SJCRH30 (cell line): ENCODE results near the gene ANXA2. TPM values are rescaled to one million over a fixed set of nuclear protein-coding genes. Genes with fewer than 3 reads are reported as not detected.

Source experiments
- DNase-seq, 2 experiments: peaks; one replicate each; pipeline ENCODE4 v3.0.0-alpha.2; 2015 to 2020
- H3K27ac ChIP-seq: fragments of 250-450 bp; sonication (Bioruptor Pico); 2 replicates; pipeline ENCODE4 v1.5.1; 2020; ENCODE audit warnings: mild to moderate bottlenecking, moderate library complexity
- H3K27me3 ChIP-seq: fragments of 250-450 bp; sonication (Bioruptor Pico); 2 replicates; pipeline ENCODE4 v1.5.1; 2020; ENCODE audit warnings: mild to moderate bottlenecking, moderate library complexity
- H3K36me3 ChIP-seq: fragments of 250-450 bp; sonication (Bioruptor Pico); 2 replicates; pipeline ENCODE4 v1.5.1; 2020; ENCODE audit warnings: mild to moderate bottlenecking, moderate library complexity
- H3K4me1 ChIP-seq: fragments of 250-450 bp; sonication (Bioruptor Pico); 2 replicates; pipeline ENCODE4 v1.5.1; 2020; ENCODE audit warnings: mild to moderate bottlenecking, moderate library complexity
- H3K4me3 ChIP-seq: fragments of 250-450 bp; sonication (Bioruptor Pico); 2 replicates; pipeline ENCODE4 v1.5.1; 2020; ENCODE audit warnings: mild to moderate bottlenecking, moderate library complexity
- H3K9me3 ChIP-seq: fragments of 250-450 bp; sonication (Bioruptor Pico); replicated peaks from 2 replicates; pipeline ENCODE4 v1.5.1; 2020; ENCODE audit warnings: mild to moderate bottlenecking, moderate library complexity
- total RNA-seq: library from RNA; depleted of rRNA; stranded (reverse); fragments of >200 nt; shearing (Covaris generic); gene quantifications from 2 replicates; pipeline ENCODE4 v1.2.3, GENCODE V29; 2014

The ANXA2 gene
- total RNA-seq, 1 experiment from 2014 or later: 243 TPM

GRCh38 chr15:60399931-60400330, 2.1 kb upstream of the ANXA2 start:
- no peaks in the 10 kb centered on the region for H3K27me3 ChIP-seq
- DNase-seq: no peak
- H3K36me3 ChIP-seq: 0 out of 2 replicates have a peak, but pooled peaks cover 6% of the 10 kb centered on the region
- no peak overlapping the region; the same call in 1 of the 2 replicates for H3K4me3 ChIP-seq
- peak overlapping the region; percentile 95 for H3K27ac ChIP-seq
- H3K4me1 ChIP-seq: peaks cover 39% of the 10 kb centered on the region
- no peaks in the 10 kb centered on the region for H3K9me3 ChIP-seq

DNA sequence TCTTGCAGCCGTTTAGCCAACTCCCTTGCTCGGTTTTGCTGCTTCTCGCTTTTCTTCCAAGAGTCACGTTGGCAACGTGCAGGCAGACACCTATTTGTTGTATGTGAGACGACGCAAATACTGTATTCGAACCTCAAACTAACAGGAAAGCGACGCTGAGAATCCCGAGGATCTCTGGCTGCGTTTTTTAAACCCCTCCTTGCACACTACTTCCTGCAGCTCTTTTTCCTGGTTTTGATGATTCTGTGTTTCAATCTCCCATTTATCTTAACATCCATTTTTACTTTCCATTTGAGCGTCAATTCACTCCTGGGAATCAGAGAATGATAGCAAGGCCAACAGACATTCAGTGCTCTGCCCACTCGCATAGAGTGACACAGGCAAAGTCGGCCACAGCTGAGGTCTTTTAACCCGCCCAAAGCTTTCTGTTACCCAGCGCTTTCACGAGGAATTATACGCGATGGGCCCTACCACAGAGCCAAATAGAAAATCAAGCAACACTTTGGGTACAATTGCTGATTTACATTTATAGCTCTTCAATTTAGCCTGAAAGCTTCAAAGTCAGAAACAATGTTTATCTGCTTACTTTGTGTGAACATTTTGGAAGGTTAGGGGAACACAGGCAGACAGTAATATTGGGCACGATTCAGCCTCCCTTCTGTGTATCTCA, 1.6 kb upstream of the ANXA2 start:
- Histone ChIP-seq H3K36me3 (0 out of 2 replicates have a peak, but pooled peaks cover 6% of the 10 kb centered on the region), H3K4me3 (peak overlapping the region; percentile 91), H3K4me1 (peaks cover 42% of the 10 kb centered on the region), H3K27me3 (no peaks in the 10 kb centered on the region), H3K9me3 (no peaks in the 10 kb centered on the region), H3K27ac (peak overlapping the region; percentile 95)
- peak in 1 of 2 experiments; percentile 30 for DNase-seq

DNA sequence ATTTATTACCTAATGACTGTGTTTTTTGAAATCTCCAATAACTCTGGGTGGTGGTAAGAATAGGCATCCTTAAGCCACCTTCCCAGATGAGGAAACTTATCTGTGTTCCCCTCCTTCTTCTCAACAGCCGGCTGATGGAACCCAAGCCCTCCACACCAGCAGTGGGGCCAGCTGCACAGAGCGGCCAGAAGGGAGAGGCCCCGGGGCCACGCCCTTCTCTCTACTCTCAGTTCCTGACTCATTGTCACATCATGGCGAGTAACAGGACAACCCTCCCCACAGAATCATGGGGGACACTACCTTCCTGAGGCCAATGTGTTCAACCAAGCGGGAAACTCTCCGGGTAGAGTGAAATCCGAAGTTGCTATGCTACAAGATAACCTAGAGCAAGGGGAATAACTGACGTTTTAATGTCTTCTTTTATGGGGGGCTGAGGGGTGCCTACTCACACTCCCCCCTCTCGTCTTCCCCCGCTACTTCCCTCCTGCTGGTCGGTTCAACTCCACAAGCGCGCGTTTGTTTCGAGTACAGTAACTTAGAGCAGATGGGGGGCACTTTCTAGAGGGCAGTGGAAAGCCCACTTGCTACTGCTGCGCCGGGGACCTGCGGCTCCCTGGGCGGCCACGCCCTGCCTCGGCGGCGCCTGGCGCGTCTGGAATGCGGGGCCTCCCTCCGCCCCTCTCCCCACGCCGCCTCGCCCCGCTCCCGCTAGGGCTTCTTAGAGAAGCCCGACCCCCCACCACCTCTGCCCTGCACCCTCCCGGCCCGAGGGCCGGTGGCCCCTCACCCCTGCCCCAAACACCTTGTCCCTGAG, 621 bp downstream of the ANXA2 start:
- peaks cover 13% of the 10 kb centered on the region; the same call in 1 of the 2 replicates for H3K36me3 ChIP-seq
- peaks cover 55% of the 10 kb centered on the region for H3K4me1 ChIP-seq
- H3K27ac ChIP-seq: peak overlapping the region; percentile 95
- peak overlapping the region; percentile 91 for H3K4me3 ChIP-seq
- peak; percentile 78 to 82 for DNase-seq
- no peaks in the 10 kb centered on the region for H3K9me3 ChIP-seq
- H3K27me3 ChIP-seq: no peaks in the 10 kb centered on the region

DNA sequence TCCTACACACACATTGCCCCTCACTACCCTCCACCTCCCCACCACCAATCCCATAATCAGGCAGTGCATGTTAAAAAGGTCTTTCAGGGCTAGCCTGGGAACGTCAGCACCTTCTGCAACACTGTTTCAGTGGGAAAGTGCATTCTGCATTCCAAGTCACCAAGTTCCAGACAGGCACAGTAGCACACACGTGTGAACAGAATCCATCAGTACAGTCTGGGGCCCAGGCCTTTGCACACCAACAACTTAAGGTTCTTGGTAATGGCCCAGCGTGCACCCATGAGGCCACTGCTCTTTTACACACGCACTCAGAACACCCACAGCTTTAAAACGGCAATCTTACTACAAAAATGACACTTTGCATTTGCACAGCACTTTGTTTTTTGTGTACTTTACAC, 1.2 kb downstream of the ANXA2 start:
- H3K4me1 ChIP-seq: peaks cover 56% of the 10 kb centered on the region
- H3K27ac ChIP-seq: peak overlapping the region; percentile 95; the same call in 1 of the 2 replicates
- peaks cover 16% of the 10 kb centered on the region; the same call in 1 of the 2 replicates for H3K36me3 ChIP-seq
- H3K4me3 ChIP-seq: peak overlapping the region; percentile 91
- DNase-seq: no peak
- no peaks in the 10 kb centered on the region for H3K9me3 ChIP-seq
- no peaks in the 10 kb centered on the region for H3K27me3 ChIP-seq

DNA sequence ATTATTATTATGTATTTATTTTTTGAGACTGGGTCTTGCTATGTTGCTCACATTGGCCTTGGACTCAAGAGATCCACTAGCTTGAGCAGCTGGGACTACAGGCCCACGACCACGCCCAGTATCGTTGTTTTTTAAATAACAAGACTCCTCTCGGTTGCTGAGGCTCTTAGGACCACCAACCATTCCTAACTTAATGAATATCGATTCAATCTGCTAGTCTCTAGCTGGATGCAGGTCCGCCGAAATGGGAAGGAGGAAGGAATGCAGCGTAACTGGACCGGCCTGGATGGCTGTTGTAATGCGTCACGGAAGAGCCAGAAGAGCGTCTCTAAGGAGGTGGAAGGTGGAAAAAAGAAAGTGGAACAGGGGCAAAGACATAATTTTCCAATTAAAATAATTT, 1.7 kb downstream of the ANXA2 start:
- no peak for DNase-seq
- Histone ChIP-seq H3K4me3 (peak overlapping the region; percentile 91), H3K27me3 (no peaks in the 10 kb centered on the region), H3K4me1 (peaks cover 59% of the 10 kb centered on the region), H3K36me3 (peaks cover 16% of the 10 kb centered on the region; the same call in 1 of the 2 replicates), H3K27ac (no peak overlapping the region), H3K9me3 (no peaks in the 10 kb centered on the region)

GRCh38 chr15:60395276-60396011, 2.3 kb downstream of the ANXA2 start:
- Histone ChIP-seq H3K27ac (no peak overlapping the region), H3K9me3 (no peaks in the 10 kb centered on the region), H3K36me3 (peaks cover 16% of the 10 kb centered on the region; the same call in 1 of the 2 replicates), H3K4me3 (no peak overlapping the region), H3K27me3 (no peaks in the 10 kb centered on the region), H3K4me1 (peaks cover 65% of the 10 kb centered on the region)
- DNase-seq: no peak

DNA sequence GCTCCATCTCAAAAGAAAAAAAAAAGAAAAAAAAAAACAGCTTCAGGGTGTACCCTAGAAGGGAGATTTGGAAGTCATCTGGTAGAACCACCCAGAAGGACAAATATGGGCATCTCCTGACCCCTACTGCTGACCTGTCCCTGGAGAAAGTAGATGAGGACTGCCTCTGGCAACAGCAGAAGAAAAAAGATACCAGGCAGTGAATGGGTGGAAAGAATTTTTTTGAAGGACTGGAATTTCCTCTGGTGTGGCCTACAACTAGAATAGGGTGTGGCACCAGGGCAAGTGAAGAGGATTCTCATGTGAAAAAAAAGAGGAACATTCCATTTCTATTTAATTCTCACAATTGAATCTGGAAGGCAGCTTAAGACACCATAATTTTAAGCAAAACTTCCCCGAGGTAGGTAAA, 3.1 kb downstream of the ANXA2 start:
- no peak for DNase-seq
- H3K36me3 ChIP-seq: peaks cover 16% of the 10 kb centered on the region; the same call in 1 of the 2 replicates
- H3K27me3 ChIP-seq: no peaks in the 10 kb centered on the region
- no peak overlapping the region for H3K4me3 ChIP-seq
- H3K27ac ChIP-seq: no peak overlapping the region
- no peaks in the 10 kb centered on the region for H3K9me3 ChIP-seq
- peaks cover 63% of the 10 kb centered on the region for H3K4me1 ChIP-seq

DNA sequence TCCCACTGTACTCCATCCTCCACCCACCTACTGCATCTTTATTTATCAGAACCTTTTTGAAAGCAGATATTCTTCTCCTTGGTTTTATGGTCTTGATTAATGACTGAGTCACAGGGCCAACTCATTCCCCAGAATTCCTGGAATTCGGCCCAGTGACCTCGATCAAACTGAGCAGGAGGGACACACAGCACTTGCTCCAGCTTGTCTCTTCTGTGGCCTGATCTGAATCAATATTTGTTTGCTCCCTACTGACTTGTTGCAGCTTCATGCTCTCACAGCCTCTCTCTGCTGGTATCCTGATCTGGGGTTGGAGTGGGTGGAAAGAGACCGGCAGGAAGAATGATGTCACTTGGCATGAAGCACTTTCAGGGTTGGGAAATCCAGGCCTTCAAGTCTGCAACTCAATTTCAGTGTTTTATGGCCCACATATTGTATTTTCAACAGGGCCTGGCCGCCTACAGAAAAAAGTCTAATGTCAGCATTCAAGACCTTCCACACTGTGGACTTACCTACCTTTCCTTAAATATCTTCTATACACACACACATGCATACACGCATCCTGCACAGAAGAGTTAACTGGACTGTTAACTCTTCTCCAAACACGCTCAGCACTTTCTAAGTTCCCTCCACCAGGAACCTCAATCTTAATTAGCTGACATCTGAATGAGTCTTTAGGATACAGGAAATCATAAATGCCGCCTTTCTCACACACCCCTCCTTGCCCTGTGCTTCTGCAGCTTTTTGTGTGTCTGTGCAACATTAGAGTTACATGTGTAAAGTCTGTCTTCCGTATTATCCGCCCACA, 4.6 kb downstream of the ANXA2 start:
- Histone ChIP-seq H3K36me3 (peaks cover 19% of the 10 kb centered on the region; the same call in 1 of the 2 replicates), H3K27me3 (no peaks in the 10 kb centered on the region), H3K9me3 (no peaks in the 10 kb centered on the region), H3K27ac (peak overlapping the region; percentile 82), H3K4me3 (no peak overlapping the region), H3K4me1 (peaks cover 63% of the 10 kb centered on the region)
- peak; percentile 72 for DNase-seq

- Histone ChIP-seq H3K9me3 (no peaks in the 10 kb centered on the region), H3K27me3 (no peaks in the 10 kb centered on the region), H3K4me3 (no peak overlapping the region), H3K4me1 (peaks cover 63% of the 10 kb centered on the region), H3K36me3 (peaks cover 19% of the 10 kb centered on the region; the same call in 1 of the 2 replicates), H3K27ac (peak overlapping the region; percentile 82)
- DNase-seq: peak; percentile 48 to 66
Observed at GRCh38 chr15:60392601-60392985, 5.2 kb downstream of the ANXA2 start.

- peak overlapping the region; percentile 82 for H3K27ac ChIP-seq
- no peaks in the 10 kb centered on the region for H3K27me3 ChIP-seq
- DNase-seq: no peak
- H3K4me3 ChIP-seq: no peak overlapping the region
- peaks cover 63% of the 10 kb centered on the region for H3K4me1 ChIP-seq
- H3K36me3 ChIP-seq: peaks cover 19% of the 10 kb centered on the region; the same call in 1 of the 2 replicates
- no peaks in the 10 kb centered on the region for H3K9me3 ChIP-seq
Observed at GRCh38 chr15:60391722-60392315, 6.0 kb downstream of the ANXA2 start.

DNA sequence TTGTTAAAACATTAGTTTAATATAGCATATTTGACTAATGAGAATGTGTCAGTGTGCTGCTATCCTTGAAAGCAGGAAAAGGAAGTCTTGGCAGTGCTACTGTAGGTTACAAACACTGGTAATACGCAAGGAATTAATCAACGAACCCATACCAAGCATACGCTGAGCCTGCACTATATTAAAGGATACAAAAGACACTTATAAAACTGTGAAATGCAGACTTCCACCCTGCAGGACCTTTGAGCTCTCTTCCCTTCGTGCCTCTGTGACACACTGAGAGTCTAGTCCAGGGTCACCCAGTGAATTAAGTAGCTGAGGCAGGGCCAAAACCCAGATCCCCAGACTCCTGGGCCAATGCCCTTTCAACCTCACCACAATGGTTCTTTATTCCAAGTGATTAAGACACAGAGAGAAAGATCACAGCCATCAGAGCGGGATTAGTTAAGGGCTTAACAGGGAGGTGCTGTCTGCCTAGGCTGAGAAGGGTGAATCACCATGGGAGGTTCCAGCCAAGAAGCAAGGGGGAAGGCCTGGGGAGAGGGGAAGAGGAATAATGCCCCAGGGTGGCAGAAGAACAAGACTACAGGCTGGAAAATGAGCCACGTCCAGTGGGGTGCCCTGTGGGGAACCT, 6.8 kb downstream of the ANXA2 start:
- Histone ChIP-seq H3K27me3 (no peaks in the 10 kb centered on the region), H3K27ac (peak overlapping the region; percentile 82), H3K36me3 (peaks cover 19% of the 10 kb centered on the region; the same call in 1 of the 2 replicates), H3K4me3 (no peak overlapping the region), H3K4me1 (peaks cover 60% of the 10 kb centered on the region), H3K9me3 (no peaks in the 10 kb centered on the region)
- peak; percentile 85 to 90 for DNase-seq

DNA sequence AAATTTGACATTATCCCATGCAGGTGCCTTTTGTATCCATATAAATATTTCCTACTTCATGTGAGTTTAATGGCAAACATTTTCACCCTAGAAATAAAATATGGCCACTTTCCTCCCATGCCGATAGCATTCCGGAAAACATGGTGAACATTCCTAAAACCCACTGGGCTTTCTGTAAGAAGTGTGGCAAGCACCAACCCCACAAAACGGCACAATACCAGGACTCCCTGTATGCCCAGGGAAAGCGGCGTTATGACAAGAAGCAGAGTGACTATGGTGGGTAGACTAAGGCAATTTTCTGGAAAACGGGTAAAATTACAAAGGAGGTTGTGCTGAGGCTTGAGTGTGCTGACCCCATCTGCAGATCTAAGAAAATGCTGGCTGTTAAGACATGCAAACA, 7.6 kb downstream of the ANXA2 start:
- Histone ChIP-seq H3K27ac (peak overlapping the region; percentile 82; the same call in 1 of the 2 replicates), H3K27me3 (no peaks in the 10 kb centered on the region), H3K9me3 (no peaks in the 10 kb centered on the region), H3K4me1 (peaks cover 55% of the 10 kb centered on the region), H3K36me3 (peaks cover 16% of the 10 kb centered on the region; the same call in 1 of the 2 replicates), H3K4me3 (no peak overlapping the region)
- DNase-seq: no peak
